AG04450 (cell line): ENCODE data around the gene NKTR. TPM values are rescaled to one million over a fixed set of nuclear protein-coding genes. Genes with fewer than 3 reads are reported as not detected.

Source experiments
- CTCF ChIA-PET: fragments of 300-600, 350-600 bp; formaldehyde crosslinking; extraction: SDS; loops from one replicate; lab custom pipeline; 2022; ENCODE audit warnings: antibody characterized with exemption, inconsistent platforms; lab: Charles Lee
- POLR2A ChIA-PET: fragments of 350-600 bp; formaldehyde crosslinking; extraction: SDS; loops from one replicate; lab custom pipeline; 2021; ENCODE audit warnings: antibody characterized with exemption, inconsistent platforms; lab: Yijun Ruan, JAX
- DNase-seq: peaks from one replicate; pipeline ENCODE4 v3.0.0-alpha.2; 2011; ENCODE audit warnings: low read depth, low spot score
- H3K27ac ChIP-seq: one replicate; pipeline ENCODE4 v1.5.1; 2012; ENCODE audit warnings: low read depth, low read length, control low read depth
- H3K27me3 ChIP-seq: one replicate; pipeline ENCODE4 v1.6.0; 2012; ENCODE audit warnings: low read length; ENCODE audit not compliant: control insufficient read depth, insufficient read depth
- H3K4me3 ChIP-seq: 2 replicates; pipeline ENCODE4 v1.5.1; 2011; ENCODE audit warnings: mild to moderate bottlenecking, low read depth, low read length, control low read depth
- H3K9me3 ChIP-seq: 2 replicates; pipeline ENCODE4 v1.5.1; 2012; ENCODE audit warnings: low read length; ENCODE audit not compliant: control insufficient read depth, insufficient read depth
- polyA plus RNA-seq: library from polyadenylated mRNA; depleted of rRNA; stranded (reverse); fragments of >200 nt; gene quantifications from 2 replicates; pipeline ENCODE4 v1.2.3, GENCODE V29; 2011
- TF ChIP-seq, protein P1 (sequence below): IDR thresholded peaks from 2 replicates; pipeline ENCODE4 v1.5.1; 2011; ENCODE audit warnings: low read depth, low read length, control low read depth, inconsistent platforms

Gene NKTR
- polyA plus RNA-seq, 1 experiment = 56.2 TPM

DNA sequence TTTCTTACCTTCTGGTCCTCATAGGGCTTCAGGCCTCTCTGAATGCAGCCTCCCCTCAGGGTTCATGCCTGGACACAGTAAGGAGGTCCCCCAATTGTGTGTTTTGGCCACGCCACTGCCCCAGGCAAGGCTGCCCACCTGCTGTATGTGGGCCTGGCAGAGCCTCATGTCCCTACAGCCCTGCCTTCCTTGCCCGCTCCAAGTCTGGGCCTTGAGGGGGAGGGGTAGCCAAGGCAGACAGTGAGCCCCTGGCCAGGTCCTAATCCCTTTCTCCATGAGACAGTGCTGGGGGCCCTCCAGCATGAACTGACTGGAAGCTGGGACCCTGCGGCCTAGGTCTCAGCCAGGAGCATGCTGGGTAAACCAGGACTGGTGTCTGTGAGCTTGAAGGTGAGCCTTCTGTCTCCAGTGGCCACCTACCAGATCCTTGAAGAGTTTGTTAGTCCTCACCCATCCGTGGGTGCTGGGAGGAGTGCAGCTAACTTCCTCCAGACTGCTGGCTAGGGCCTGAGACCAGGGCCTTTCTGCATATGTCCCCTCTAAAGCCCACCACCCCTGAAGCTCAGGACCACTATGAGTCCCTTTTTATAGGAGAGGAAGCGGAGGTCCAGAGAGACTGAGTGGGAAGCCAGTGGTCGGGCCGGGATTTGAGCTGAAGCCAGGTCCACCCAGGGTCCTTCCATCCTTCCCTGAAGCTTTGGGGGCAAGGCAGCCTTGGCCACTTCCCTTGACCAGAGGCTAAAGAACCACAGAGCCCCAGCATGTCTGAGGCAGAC lies 61.7 kb downstream of the NKTR start:
- no peak overlapping the region for H3K4me3 ChIP-seq
- ChIA-PET CTCF (no interaction called here), POLR2A (no interaction called here)
- H3K27ac ChIP-seq = no peak overlapping the region
- no peaks in the 10 kb centered on the region for H3K9me3 ChIP-seq
- TF ChIP-seq, protein P1, sequence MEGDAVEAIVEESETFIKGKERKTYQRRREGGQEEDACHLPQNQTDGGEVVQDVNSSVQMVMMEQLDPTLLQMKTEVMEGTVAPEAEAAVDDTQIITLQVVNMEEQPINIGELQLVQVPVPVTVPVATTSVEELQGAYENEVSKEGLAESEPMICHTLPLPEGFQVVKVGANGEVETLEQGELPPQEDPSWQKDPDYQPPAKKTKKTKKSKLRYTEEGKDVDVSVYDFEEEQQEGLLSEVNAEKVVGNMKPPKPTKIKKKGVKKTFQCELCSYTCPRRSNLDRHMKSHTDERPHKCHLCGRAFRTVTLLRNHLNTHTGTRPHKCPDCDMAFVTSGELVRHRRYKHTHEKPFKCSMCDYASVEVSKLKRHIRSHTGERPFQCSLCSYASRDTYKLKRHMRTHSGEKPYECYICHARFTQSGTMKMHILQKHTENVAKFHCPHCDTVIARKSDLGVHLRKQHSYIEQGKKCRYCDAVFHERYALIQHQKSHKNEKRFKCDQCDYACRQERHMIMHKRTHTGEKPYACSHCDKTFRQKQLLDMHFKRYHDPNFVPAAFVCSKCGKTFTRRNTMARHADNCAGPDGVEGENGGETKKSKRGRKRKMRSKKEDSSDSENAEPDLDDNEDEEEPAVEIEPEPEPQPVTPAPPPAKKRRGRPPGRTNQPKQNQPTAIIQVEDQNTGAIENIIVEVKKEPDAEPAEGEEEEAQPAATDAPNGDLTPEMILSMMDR = no peak
- DNase-seq = no peak
- no peaks in the 10 kb centered on the region for H3K27me3 ChIP-seq

DNA sequence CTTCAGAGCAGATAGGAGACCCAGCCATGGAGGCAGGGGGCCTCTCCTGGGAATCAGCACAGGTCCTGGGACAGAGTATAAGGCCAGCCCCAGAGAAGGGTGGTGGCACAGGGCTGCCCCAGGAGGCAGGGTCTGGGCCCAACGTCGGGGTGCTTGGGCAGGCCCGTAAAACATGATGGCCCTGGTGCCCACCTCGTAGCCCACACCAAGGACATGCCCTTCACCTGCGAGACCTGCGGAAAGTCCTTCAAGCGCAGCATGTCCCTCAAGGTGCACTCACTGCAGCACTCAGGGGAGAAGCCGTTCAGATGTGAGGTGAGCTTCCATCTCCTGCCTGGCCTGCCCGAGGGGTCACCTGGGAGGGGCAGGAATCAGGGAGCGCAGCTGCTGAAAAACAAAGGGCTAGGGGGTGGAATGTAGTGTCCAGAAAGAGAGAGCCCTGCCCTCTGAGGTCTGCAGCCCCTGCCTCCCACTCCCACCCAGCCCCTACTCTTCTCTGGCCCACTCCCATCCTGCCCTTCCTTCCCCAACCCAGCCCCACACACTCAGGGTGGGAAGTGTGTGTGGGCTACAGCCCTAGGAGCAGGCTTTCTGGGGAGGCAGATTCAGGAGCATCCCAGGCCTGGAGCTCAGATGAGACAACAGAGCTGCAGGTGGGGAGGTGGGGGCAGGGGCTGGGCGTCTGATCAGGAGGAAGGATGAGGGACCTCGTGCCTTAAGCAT lies 62.5 kb downstream of the NKTR start:
- ChIA-PET POLR2A (no interaction called here), CTCF (no interaction called here)
- Histone ChIP-seq H3K27ac (no peak overlapping the region), H3K4me3 (no peak overlapping the region), H3K27me3 (no peaks in the 10 kb centered on the region), H3K9me3 (no peaks in the 10 kb centered on the region)
- TF ChIP-seq, protein P1 = no peak
- no peak for DNase-seq

DNA sequence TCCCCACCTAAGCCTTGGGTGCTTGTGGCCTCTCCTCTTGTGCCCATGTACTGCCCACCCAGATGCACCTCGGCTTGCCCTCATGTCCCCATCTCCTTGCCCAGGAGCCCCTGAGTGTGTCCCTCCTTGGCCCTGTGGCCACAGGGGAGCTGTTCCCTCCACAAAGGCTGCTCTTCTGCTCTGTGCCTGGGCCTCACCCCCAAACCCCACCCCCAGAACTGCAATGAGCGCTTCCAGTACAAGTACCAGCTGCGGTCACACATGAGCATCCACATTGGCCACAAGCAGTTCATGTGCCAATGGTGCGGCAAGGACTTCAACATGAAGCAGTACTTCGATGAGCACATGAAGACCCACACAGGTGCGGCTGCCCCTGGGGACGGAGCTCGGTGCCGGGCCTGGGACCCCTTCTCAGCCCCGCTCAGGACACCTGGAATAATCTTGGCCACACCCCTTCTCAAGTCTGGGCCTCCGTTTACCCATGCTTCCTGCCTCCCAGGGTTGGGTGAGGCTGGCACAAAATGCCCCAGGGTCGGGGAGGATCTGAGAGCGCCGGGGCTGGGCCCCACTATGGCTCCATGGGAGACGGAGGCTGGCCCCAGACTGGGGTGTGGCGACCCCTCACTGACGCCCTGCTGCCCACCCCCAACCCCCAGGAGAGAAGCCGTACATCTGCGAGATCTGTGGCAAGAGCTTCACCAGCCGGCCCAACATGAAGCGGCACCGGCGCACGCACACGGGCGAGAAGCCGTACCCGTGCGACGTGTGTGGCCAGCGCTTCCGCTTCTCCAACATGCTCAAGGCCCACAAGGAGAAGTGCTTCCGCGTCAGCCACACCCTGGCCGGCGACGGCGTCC lies 63.3 kb downstream of the NKTR start:
- TF ChIP-seq, protein P1 = no peak
- POLR2A ChIA-PET = no interaction called here
- CTCF ChIA-PET = no interaction called here
- no peak for DNase-seq
- Histone ChIP-seq H3K27me3 (no peaks in the 10 kb centered on the region), H3K27ac (no peak overlapping the region), H3K4me3 (no peak overlapping the region), H3K9me3 (peaks cover 4% of the 10 kb centered on the region)

DNA sequence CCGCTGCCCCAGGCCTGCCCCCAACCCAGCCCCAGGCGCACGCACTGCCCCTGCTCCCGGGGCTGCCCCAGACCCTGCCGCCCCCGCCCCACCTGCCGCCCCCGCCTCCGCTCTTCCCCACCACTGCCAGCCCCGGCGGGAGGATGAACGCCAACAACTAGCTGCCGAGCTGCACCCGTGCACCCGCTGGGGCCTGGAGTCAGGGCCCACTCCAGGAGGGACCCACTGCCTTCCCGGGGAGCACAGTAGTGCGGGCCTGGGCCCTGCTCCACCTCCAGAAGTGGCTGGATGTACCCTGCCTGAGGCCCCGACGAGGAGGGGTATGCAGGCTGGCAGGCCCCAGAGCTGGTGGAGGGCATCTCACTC lies 63.9 kb downstream of the NKTR start:
- H3K9me3 ChIP-seq = peaks cover 7% of the 10 kb centered on the region
- no peak overlapping the region for H3K27ac ChIP-seq
- no peak overlapping the region for H3K4me3 ChIP-seq
- H3K27me3 ChIP-seq = peaks cover 1% of the 10 kb centered on the region
- ChIA-PET POLR2A (no interaction called here), CTCF (no interaction called here)
- TF ChIP-seq, protein P1 = no peak
- DNase-seq = no peak
